Measurements from ENCODE around the gene MYO1F.
A peak's percentile ranks its signal among the peaks of the same experiment; 100 is the strongest.
"Not testable (repeated sequence)": the region's sequence is repeated elsewhere in the genome, so short reads cannot be mapped to it uniquely, and the experiment has no call there.

The MYO1F gene

DNA sequence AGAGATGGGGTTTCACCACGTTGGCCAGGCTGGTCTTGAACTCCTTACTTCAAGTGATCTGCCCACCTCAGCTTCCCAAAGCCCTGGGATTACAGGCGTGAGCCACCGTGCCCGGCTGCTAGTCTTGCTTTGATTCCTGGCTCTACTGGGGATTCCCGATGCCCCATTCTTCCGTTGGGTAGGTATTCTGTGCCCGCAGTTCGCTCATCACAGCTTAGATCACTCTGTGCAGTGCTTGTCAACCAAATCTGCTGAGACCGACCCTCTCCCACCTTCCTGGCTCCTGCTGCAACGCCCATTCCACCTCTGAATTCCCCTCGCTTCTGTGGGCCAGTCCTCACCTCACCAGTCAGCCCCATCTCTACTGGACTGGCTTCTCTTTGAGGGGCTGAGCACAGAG, 58.7 kb downstream of the MYO1F start:
- TF ChIP-seq, protein P1, sequence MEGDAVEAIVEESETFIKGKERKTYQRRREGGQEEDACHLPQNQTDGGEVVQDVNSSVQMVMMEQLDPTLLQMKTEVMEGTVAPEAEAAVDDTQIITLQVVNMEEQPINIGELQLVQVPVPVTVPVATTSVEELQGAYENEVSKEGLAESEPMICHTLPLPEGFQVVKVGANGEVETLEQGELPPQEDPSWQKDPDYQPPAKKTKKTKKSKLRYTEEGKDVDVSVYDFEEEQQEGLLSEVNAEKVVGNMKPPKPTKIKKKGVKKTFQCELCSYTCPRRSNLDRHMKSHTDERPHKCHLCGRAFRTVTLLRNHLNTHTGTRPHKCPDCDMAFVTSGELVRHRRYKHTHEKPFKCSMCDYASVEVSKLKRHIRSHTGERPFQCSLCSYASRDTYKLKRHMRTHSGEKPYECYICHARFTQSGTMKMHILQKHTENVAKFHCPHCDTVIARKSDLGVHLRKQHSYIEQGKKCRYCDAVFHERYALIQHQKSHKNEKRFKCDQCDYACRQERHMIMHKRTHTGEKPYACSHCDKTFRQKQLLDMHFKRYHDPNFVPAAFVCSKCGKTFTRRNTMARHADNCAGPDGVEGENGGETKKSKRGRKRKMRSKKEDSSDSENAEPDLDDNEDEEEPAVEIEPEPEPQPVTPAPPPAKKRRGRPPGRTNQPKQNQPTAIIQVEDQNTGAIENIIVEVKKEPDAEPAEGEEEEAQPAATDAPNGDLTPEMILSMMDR (IDR thresholded peaks at IDR 0.05; ENCODE audit: low read depth, low read length, missing control alignments), result no peak
- DNase-seq (ENCODE audit: low read depth), result no peak
- H3K4me3 ChIP-seq (ENCODE audit: low read depth, low read length), result no peak overlapping the region

DNA sequence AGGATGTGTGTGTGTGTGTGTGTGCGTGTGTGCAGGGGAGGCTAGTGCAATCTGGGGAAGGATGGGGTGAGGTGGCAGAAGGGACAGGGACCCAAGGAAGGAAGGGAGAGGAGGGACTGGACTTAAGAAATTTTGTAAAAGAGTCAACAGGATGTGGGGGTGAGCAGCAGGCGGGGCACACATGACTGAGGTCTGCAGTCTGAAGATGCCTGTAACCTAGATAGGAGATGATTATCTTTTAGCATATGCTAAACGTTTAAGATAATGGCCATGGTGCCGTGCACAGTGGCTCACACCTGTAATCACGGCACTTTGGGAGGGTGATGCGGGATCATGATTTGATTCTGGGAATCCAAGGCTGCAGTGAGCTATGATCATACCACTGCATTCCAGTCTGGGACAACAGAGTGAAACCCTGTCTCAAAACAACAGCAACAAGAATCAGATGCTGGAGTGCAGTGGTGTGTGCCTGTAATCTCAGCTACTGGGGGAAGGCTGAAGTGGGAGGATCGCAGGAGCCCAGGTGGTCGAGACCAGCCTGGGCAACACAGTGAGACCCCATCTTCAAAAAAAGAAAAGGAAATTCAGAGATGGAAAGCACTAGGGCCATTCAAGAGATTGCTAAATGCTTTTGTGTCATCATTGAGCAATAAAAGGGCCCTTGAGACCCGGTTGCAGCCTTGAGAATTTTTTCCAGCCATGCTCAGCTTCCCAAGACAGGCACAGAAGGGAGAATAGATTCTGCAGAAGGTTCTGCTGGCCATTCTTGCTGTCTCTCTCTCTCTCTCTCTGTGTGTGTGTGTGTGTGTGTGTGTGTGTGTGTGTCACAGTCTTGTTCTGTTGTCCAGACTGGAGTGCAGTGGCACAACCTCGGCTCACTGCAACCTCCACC, 59.4 kb downstream of the MYO1F start:
- no peak for DNase-seq (ENCODE audit: low read depth)
- TF ChIP-seq, protein P1 (IDR thresholded peaks at IDR 0.05; ENCODE audit: low read depth, low read length, missing control alignments), result no peak
- H3K4me3 ChIP-seq (ENCODE audit: low read depth, low read length), result no peak overlapping the region

DNA sequence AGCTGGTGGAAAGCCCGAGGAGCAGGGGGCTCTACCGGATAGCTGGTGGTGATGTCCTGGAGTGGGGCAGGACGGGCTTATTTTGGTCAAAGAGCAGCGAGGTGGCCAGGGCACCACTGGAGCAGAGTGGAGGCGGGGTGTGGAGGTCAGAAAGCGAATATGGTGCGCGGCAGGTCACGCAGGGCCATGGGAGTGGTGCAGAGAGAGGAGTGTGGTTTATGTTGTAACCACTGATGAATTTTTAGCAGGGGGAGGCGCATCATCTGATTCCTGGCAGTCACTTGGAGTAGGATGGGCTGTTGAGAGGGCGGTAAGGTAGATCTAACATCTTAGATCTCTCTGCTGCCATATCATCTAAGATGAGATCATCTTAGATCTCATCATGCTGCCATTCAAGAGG, 61.9 kb downstream of the MYO1F start:
- TF ChIP-seq, protein P1 (IDR thresholded peaks at IDR 0.05; ENCODE audit: low read depth, low read length, missing control alignments), result no peak
- no peak for DNase-seq (ENCODE audit: low read depth)
- H3K4me3 ChIP-seq (ENCODE audit: low read depth, low read length), result no peak overlapping the region

DNA sequence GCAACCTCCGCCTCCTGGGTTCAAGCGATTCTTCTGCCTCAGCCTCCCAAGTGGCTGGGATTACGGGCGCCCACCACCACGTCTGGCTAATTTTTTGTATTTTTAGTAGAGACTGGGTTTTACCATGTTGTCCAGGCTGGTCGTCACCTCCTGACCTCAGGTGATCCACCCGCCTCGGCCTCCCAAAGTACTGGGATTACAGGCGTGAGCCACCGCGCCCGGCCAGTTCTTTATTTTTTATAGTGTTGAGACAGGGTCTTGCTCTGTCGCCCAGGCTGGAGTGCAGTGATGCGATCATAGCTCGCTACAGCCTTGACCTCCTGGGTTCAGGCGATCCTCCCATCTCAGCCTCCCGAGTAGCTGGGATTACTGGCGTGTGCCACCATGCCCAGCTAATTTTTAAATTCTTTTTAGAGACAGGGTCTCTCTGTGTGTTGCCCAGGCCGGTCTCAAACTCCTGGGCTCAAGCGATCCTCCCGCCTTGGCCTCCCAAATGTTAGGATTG, 62.7 kb downstream of the MYO1F start:
- peak overlapping the region; percentile 72 for H3K4me3 ChIP-seq (ENCODE audit: low read depth, low read length)
- not testable (repeated sequence) for DNase-seq (ENCODE audit: low read depth)

DNA sequence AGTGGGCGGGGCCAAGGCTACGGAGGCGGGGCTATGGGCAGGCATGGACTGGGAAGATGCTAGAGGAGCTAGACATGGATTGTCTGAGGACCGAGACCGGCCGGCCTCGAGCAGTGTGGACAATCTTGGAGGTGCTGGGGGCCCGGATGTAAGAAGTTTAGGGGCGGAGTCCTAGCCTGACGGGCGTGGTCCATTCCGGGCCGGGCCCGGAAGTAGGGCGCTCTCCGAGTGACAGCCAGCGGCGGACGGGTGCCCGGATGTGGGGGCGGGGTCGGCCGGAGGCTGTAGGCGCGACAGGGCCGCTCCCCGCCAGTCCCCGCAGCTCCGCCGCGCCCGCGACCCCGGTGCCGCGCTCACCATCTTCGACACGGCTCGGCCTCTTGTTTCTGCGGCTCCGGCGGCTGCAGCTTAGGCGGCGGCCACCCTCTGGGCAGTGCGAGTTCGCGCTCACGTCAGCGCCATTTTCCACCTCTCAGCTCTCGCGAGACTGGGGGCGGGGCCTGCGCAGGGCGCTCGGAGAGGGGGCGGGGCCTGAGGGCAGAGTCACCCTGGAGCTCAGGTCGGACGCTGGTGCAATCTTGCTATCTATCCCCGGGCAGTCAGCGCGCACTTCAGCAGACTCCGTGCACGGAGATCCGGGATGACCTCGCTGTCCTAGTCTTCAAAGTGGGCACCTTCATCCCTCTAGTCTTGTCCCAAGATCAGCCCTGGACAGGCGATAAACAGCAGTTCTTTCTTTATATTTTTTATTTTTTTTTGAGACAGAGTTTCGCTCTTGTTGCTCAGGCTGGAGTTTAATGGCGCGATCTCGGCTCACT, 63.3 kb downstream of the MYO1F start, which contains the start of gene ZNF414:
TSS of gene ZNF414 (minus strand) at position 481 of the 818 bp plus-strand sequence. CDS start at position 360, 121 bp downstream.
- peak; percentile 76 for DNase-seq (ENCODE audit: low read depth)
- H3K4me3 ChIP-seq (ENCODE audit: low read depth, low read length), result peak within 1 kb of the TSS; percentile 72
- TF ChIP-seq, protein P1 (IDR thresholded peaks at IDR 0.05; ENCODE audit: low read depth, low read length, missing control alignments), result no peak

DNA sequence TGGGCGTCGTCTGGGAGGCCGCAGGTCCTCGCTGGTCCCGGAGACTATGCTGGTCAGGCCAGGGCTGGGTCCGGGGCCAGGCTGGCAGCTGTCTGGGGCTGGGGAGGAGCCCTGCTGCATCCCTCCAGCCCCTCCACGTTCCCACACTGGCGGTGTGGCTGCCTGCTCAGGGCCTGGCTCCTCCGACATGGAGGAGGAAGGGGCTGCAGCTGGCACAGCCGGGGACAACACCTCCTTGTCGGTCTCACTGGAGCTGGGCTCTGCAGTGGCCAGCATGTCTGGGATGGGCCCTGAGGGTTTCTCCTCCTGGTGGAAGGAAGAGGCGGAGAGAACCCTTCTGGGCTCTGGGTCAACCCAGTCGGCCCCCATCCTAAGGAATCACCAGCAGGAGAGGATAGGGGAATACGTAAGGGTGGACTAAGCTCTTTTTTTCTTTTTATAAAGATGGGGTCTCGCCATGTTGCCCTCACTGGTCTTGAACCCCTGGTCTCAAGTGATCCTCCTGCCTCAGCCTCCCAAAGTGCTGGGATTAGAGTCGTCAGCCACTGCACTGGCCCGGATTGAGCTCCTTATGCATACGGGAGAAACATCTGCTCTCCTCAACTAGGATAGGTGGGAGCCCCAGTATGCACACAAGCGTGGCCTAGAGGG, 64.1 kb downstream of the MYO1F start:
- TF ChIP-seq, protein P1 (IDR thresholded peaks at IDR 0.05; ENCODE audit: low read depth, low read length, missing control alignments), result no peak

More for the DNA sequence above, 64.1 kb downstream of the MYO1F start:
- peak overlapping the region; percentile 72 for H3K4me3 ChIP-seq (ENCODE audit: low read depth, low read length)
- no peak for DNase-seq (ENCODE audit: low read depth)
